Measurements from ENCODE around the gene MARCO.
"Not testable (repeated sequence)": the region's sequence is repeated elsewhere in the genome, so short reads cannot be mapped to it uniquely, and the experiment has no call there.

Gene MARCO

GRCh38 chr2:118925981-118926380, 16.0 kb upstream of the MARCO start:
- DNase-seq (ENCODE audit: low read depth in 2 of 2, low spot score in 1 of 2): no peak

- no peak for DNase-seq (ENCODE audit: low read depth in 2 of 2, low spot score in 1 of 2)
These were observed 12.9 kb upstream of the MARCO start for GRCh38 chr2:118929059-118929458.

GRCh38 chr2:118932949-118933348, 9.0 kb upstream of the MARCO start:
- DNase-seq (ENCODE audit: low read depth in 2 of 2, low spot score in 1 of 2): no peak

DNA sequence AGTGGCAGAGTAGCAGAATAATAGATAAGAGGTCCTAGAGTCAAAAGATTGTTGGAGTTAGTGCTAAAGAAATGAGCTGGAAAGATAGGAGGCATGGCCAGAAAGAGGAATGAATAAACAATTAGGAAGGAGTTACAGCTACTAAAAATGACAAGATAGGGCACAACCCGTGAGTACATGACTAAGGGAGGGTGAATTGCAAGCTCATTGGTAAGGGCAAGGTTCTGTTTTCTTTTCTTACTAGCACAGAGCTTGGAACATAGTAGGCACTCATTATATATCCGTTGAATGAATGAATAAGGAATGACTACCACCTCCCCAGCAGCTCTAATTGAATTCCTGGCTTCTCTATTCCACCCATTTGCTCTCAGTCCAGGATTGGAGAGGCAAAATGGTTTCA, 5.7 kb upstream of the MARCO start:
- DNase-seq (ENCODE audit: low read depth in 2 of 2, low spot score in 1 of 2): no peak

GRCh38 chr2:118936936-118937335, 5.1 kb upstream of the MARCO start:
- DNase-seq (ENCODE audit: low read depth in 2 of 2, low spot score in 1 of 2): no peak

DNA sequence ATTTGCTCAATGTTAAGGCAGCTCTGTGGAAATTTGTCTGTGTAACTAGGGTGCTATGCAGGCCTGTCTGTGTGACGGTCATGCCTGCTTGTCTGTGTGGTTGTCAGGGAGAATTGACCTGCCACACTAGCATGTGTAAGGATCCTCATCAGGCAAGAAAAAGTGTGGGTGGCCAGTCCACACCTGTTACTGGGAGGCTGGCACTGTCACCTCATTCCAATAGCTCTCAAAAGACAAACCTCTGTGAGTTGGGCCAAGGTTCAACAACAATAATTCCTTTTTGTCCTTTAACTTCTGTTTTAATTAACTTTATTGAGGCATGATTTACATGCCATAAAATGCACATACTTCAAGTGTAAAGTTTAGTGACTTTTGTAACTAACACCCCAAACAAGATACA, 4.2 kb upstream of the MARCO start:
- DNase-seq (ENCODE audit: low read depth in 2 of 2, low spot score in 1 of 2): no peak

- DNase-seq (ENCODE audit: low read depth in 2 of 2, low spot score in 1 of 2): no peak
These were observed 2.0 kb upstream of the MARCO start for GRCh38 chr2:118939994-118940393.

GRCh38 chr2:118940486-118941120, 1.4 kb upstream of the MARCO start:
- no peak for DNase-seq (ENCODE audit: low read depth in 2 of 2, low spot score in 1 of 2)

DNA sequence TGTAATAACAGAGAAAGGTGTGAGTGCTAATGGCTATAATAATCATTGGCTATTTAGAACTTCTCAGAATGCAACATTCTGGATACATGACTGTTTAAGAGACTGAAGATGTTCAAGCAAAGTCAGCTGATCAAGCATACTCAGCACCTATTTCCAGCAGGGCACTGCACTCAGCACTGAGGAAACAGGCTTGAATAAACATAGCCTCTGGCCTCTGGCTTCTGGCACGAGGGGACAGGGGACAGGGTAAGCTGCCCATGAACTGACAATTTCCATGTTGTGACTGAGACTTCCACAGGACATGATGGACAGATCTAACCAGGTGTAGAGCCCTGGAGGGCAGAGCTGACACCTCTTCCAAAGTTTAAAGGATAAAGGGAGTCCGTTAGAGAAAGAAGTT, 1.3 kb downstream of the MARCO start:
- DNase-seq (ENCODE audit: low read depth in 2 of 2, low spot score in 1 of 2): no peak

DNA sequence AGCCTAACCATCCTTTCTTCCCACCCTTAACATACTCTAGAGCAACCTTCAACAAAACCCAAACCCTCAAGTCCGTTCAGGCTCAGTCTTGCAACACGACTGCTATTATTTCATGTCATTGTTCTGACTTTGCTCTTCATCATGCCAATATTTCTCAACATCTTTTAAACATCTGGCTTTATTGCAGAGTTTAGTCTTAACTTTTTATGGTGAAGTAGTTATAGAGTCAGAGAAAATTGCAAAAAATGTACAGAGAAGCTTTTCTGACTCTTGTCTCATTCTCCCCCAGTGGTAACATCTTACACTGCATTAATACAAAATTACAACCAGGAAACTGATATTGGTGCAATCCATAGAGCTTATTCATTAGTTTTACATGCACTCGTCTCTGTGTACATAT, 3.9 kb downstream of the MARCO start:
- DNase-seq (ENCODE audit: low read depth in 2 of 2, low spot score in 1 of 2): no peak

GRCh38 chr2:118948266-118948665, 6.3 kb downstream of the MARCO start:
- DNase-seq (ENCODE audit: low read depth in 2 of 2, low spot score in 1 of 2): not testable (repeated sequence)

DNA sequence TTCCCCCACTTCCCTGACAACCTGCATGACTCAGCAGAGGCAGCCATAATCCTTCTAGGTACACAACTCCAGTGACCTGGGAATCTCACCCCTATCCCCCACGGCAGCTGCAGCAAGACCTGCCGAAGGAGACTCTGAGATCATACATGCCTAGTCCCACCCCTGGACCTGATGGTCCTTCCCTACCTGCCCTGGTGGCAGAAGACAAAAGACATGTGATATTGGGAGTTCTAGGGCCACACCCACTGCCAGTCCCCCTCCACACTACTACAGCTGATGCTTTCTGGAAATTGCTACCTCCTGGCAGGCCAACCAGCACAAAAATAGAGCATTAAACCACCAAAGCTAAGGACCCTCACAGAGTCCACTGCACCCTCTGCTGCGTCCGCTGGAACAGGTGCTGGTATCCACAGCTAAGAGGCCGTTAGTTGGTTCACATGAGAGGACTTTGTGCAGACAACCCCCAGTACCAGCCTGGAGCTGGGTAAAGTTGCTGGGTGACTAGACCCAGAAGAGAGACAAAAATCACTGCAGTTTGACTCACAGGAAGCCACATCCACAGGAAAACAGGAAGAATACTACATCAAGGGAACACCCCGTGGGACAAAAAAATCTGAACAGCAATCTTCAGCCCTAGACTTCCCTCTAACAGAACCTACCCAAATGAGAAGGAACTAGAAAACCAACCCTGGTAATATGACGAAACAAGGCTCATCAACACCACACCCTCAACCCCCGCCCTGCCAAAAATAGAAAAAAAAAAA, 12.5 kb downstream of the MARCO start:
- DNase-seq (ENCODE audit: low read depth in 2 of 2, low spot score in 1 of 2): no peak

DNA sequence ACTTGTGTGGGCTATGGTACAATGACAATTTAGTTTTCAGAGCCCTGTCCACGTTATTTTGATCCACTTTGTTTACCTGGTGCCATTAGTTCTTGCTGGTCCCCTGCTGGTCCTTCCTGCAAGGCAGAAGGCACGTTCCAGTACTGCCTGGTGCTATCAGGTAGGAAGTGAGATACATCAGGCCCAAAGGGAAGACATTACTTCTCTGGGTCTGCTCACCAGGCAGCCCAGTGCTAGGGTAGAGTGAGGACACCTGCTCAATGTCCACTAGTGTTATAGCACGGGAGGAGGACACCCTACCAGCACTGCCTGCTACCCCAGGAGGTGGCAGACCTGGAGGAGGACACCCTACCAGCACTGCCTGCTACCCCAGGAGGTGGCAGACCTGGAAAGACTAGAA, 23.7 kb downstream of the MARCO start:
- DNase-seq (ENCODE audit: low read depth in 2 of 2, low spot score in 1 of 2): no peak

DNA sequence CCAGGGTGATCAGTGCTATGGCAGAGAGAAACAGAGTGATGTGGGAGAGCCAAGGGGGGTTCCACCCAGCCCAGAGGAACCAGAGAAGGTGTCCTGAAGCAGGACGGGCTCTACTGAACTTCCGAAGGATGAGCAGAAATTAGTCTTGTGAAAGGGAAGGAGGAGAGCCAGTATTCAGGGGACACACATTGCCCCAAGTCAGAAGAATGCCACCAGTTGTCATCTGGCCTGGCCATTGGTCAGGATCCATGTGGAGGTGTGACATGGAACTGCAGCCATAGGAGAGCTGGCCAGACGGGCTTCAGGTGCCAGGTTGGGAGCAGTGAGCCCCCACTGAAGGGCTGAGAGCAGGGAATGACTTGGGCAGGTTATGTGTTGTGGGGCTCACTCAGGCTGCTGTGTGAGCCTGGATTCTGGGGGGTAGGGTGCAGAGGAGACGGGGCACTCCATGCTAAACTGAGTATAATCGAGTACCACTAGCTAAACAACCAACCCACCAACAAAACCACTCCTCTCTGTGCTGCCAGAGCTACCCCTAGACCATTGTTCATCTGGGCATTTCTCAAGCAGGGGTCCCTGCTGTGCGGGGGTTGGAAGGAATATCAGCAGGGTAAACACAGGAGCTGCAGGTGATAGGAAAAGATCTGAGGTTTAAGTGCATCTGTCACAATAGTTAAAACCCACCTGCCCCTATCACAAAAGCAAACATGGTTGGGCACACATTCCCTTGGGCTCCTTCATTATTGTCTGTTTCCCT, 25.3 kb downstream of the MARCO start:
- DNase-seq (ENCODE audit: low read depth in 2 of 2, low spot score in 1 of 2): no peak

- DNase-seq (ENCODE audit: low read depth in 2 of 2, low spot score in 1 of 2): no peak
These were observed 26.0 kb downstream of the MARCO start for GRCh38 chr2:118968042-118968441.

GRCh38 chr2:118968961-118969733, 27.2 kb downstream of the MARCO start:
- no peak for DNase-seq (ENCODE audit: low read depth in 2 of 2, low spot score in 1 of 2)

- DNase-seq (ENCODE audit: low read depth in 2 of 2, low spot score in 1 of 2): no peak
These were observed 27.9 kb downstream of the MARCO start for GRCh38 chr2:118969734-118970395.

- no peak for DNase-seq (ENCODE audit: low read depth in 2 of 2, low spot score in 1 of 2)
These were observed 28.6 kb downstream of the MARCO start for GRCh38 chr2:118970396-118971135.

DNA sequence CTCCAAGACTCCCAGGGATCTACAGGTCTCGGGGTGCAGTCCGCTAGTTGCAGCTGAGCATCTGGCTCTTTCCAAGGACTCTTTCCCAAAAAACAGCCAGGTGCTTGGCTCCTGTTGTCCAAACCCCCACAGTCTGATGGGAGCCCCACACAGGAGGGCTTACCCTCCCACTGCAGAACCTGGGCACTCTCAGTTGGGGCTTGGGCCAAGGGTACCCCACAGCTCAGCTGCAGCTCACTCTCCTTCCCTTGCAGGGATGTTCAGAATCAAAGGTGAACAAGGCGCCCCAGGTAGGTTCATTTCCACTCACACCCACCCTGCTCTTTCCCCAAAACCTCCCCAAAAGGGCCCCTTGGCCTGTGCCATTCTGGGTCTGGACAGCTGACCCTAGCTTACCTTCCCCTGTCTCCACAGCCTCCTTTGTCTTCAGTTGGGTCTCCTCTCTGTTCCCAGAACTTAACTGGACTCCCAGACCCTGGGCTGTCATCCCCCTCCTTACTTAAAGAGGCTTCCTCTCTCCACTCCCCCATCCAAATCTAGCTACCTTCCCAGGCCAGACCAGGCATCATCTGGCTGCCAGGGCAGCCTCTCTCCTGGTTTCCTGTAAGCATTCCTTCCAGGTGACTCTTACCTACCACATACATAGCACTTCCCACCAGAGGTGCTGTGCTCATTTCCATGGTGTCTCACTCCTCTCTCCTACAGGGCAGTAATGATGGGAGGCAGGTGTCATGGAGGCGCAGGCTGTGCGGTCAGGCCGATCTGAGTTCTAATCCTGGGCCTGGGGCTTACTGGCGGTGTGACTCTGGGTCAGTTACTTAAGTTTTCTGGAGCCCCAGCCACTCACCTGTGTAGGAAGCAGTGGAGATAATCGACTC, 29.5 kb downstream of the MARCO start:
- no peak for DNase-seq (ENCODE audit: low read depth in 2 of 2, low spot score in 1 of 2)
